GM10266 (cell line): ENCODE data around the gene SBF2.

ENCODE experiments used
- DNase-seq: peaks from one replicate; pipeline ENCODE4 v3.0.0; 2012; ENCODE audit errors: extremely low spot score
- TF ChIP-seq, protein P1 (sequence below): IDR thresholded peaks from 2 replicates; pipeline ENCODE4 v1.5.1; 2012; ENCODE audit warnings: mild to moderate bottlenecking, low read depth; ENCODE audit not compliant: control insufficient read depth, insufficient read depth; ENCODE audit errors: missing control alignments

Gene SBF2

DNA sequence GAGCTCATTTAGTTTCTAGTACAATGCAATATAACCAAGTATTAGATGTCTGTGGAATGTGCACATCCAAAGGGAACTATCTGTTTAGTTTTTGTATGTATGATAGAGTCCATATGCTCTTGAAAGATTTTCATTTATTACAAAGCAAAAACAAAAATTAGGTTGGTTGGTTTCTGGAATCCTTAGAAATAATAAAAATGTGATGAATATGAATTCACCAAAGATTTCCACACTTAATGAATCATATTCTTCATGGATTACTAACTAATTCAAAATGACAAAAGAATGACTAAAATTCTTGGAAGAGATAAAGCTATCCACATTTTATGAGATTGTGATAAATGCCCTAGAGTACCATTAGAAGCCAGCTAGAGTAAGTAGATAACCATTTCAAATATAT, 261.1 kb downstream of the SBF2 start:
- no peak for DNase-seq
- TF ChIP-seq, protein P1, sequence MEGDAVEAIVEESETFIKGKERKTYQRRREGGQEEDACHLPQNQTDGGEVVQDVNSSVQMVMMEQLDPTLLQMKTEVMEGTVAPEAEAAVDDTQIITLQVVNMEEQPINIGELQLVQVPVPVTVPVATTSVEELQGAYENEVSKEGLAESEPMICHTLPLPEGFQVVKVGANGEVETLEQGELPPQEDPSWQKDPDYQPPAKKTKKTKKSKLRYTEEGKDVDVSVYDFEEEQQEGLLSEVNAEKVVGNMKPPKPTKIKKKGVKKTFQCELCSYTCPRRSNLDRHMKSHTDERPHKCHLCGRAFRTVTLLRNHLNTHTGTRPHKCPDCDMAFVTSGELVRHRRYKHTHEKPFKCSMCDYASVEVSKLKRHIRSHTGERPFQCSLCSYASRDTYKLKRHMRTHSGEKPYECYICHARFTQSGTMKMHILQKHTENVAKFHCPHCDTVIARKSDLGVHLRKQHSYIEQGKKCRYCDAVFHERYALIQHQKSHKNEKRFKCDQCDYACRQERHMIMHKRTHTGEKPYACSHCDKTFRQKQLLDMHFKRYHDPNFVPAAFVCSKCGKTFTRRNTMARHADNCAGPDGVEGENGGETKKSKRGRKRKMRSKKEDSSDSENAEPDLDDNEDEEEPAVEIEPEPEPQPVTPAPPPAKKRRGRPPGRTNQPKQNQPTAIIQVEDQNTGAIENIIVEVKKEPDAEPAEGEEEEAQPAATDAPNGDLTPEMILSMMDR: no peak

DNA sequence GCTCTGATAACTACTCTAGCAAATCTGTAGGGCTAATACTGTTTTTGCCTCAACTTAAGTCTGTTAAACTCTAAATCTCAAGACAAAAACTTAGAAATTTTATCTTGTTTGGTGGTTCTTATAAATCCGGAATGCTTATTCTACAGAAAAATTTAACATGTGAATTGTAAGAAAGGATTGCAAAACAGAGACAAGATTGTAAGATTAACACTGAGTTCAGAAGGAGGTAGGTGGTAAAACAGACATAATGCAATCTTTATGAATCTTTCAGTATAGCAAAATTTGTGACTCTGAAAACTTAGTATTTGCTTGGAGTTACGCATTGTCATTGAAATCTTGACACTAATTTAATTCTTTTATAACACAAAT, 263.9 kb downstream of the SBF2 start:
- TF ChIP-seq, protein P1: no peak
- no peak for DNase-seq

DNA sequence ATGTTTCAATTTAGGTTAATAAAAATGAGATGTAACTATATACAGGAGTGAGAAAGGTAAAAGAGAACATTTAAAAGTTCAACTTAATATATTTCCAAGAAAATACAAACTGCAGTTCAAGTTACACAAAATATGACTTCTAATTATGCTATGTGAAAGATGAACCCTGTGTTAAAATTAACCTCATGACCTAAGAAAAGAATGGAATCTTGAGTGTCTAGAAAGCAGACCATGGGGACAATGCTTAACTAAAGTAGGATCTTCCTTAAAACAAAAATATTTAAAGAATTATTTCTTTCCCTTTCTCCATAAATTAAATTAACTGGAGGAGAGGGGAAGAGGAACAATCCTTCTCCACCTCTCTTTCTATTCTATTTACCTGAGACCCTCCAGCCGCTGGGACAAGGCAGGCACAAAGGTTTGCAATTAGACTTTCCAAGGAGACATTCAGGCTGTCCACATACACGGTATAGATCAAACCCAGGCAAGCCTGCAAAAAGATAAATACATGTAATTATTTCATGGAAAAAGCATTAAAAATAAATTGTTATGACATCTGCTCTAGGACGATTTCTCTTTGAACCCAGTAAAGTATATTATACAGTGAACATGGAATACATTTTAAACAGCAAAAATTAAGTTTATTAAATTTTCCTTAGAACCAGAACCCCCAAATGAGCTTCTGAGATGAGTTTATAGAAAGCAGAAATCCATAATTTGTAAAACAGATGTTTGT, 264.5 kb downstream of the SBF2 start:
- DNase-seq: no peak
- TF ChIP-seq, protein P1: no peak

DNA sequence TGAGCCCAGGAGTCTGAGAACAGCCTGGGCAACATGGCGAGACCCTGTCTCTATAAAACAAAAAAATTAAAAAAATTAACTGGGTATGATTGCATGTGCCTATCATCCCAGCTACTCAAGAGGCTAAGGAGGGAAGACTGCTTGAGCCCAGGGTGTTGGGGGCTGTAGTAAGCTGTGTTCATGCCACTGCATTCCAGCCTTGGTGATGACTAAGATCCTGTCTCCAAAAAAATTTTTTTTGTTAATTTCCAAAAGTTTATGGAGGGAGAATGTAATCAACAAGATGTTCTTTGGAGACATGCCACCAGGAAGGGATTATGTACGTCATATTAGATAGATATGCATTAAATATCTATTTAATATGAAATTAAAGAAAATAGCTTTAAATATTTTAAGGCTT, 267.5 kb downstream of the SBF2 start:
- TF ChIP-seq, protein P1: no peak
- no peak for DNase-seq

DNA sequence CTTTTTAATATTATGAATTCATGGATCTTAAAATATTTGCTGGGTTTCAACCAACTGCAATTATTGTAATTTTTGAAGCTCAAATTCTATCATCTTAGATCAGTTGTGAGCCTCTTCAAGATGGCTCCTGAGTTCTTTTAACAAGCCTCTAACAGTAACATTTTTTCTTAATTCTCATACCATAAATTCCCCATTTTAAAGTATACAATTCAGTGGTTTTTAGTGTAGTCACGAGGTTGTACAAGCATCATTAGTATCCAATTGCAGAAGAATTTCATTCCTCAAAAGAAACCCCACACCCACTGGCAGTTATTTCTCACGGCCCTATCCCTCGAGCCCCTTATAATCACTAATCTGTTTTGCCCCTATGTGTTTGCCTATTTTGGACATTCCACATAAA, 270.8 kb downstream of the SBF2 start:
- no peak for DNase-seq

DNA sequence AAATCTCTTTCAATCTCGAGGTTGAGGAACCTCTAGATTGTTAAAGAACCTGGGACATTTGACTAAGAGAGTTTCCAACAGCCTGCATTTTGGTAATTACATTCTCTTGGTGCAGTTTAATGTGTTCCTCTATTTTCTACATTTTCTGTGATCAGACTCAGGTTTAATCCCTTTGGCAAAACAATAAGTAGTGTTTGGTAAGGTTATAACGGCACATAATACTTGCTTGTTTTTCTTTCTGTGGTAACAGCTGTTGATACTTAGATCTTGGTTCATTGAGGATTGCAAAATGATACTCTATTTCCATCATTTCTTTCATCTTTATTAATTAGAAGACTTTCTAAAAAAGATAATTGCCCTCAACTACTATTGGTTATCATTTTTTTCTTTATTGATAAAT, 271.3 kb downstream of the SBF2 start:
- TF ChIP-seq, protein P1: no peak
- no peak for DNase-seq

More for the DNA sequence above, 270.8 kb downstream of the SBF2 start:
- TF ChIP-seq, protein P1: no peak

DNA sequence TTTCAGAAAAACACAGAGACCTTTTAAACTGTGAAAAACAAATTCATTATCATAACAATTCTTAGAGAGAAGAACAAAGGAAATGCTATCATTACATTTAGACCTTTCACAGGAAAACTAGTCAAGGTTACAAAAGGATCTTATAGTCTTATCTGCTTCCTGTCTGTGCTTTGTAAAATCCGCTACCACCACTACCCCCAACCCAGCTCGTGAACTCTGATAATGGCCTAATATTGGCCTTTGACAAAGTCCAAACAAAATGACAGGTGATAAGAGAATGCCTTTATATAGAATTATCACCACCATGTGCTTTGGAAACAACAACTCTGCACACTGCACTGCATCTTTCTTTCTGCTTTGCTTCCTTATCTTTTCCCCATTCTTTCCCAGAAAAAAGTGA, 272.5 kb downstream of the SBF2 start:
- no peak for DNase-seq
- TF ChIP-seq, protein P1: no peak
